Measurements from ENCODE around the gene RPA1.
"Not testable (repeated sequence)": the region's sequence is repeated elsewhere in the genome, so short reads cannot be mapped to it uniquely, and the experiment has no call there.

The RPA1 gene

GRCh38 chr17:1880851-1881630 lies 51.2 kb downstream of the RPA1 start:
- DNase-seq: no peak

GRCh38 chr17:1882836-1883235 lies 53.0 kb downstream of the RPA1 start:
- no peak for DNase-seq

- no peak for DNase-seq
Measured at GRCh38 chr17:1883536-1883935, 53.7 kb downstream of the RPA1 start.

GRCh38 chr17:1888741-1889140 lies 58.9 kb downstream of the RPA1 start:
- DNase-seq: no peak

GRCh38 chr17:1890758-1891450 lies 61.1 kb downstream of the RPA1 start:
- no peak for DNase-seq

GRCh38 chr17:1894753-1895339 lies 65.0 kb downstream of the RPA1 start:
- no peak for DNase-seq

GRCh38 chr17:1895479-1895878 lies 65.7 kb downstream of the RPA1 start:
- not testable (repeated sequence) for DNase-seq

GRCh38 chr17:1896243-1897104 lies 66.7 kb downstream of the RPA1 start:
- DNase-seq: no peak

GRCh38 chr17:1897105-1897656 lies 67.4 kb downstream of the RPA1 start:
- no peak for DNase-seq

GRCh38 chr17:1898332-1898731 lies 68.5 kb downstream of the RPA1 start:
- DNase-seq: no peak

GRCh38 chr17:1898872-1899271 lies 69.1 kb downstream of the RPA1 start:
- DNase-seq: no peak

GRCh38 chr17:1899403-1900000 lies 69.7 kb downstream of the RPA1 start:
- DNase-seq: no peak

- no peak for DNase-seq
Measured at GRCh38 chr17:1904273-1905182, 74.7 kb downstream of the RPA1 start.

GRCh38 chr17:1905190-1905913 lies 75.5 kb downstream of the RPA1 start:
- DNase-seq: peak; percentile 15

- no peak for DNase-seq
Measured at GRCh38 chr17:1906662-1907101, 76.9 kb downstream of the RPA1 start.

- no peak for DNase-seq
Measured at GRCh38 chr17:1907216-1907631, 77.4 kb downstream of the RPA1 start.

GRCh38 chr17:1907909-1908698 lies 78.3 kb downstream of the RPA1 start:
- DNase-seq: no peak

- DNase-seq: no peak
Measured at GRCh38 chr17:1908699-1909309, 79.0 kb downstream of the RPA1 start.

- DNase-seq: no peak
Measured at GRCh38 chr17:1909985-1910384, 80.2 kb downstream of the RPA1 start.
